Glomerular endothelial cell (primary cell): ENCODE measurements around the gene SUPT7L. TPM values are rescaled to one million over a fixed set of nuclear protein-coding genes. Genes with fewer than 3 reads are reported as not detected.

ENCODE experiments used
- DNase-seq: peaks from one replicate; pipeline ENCODE4 v3.0.0-alpha.2; 2011; ENCODE audit warnings: low read depth, low spot score; ENCODE audit errors: extremely low read depth
- total RNA-seq: library from RNA; depleted of rRNA; stranded (reverse); fragments of >200 nt; gene quantifications from 2 replicates; pipeline ENCODE4 v1.2.3, GENCODE V29; 2015

Gene SUPT7L, protein sequence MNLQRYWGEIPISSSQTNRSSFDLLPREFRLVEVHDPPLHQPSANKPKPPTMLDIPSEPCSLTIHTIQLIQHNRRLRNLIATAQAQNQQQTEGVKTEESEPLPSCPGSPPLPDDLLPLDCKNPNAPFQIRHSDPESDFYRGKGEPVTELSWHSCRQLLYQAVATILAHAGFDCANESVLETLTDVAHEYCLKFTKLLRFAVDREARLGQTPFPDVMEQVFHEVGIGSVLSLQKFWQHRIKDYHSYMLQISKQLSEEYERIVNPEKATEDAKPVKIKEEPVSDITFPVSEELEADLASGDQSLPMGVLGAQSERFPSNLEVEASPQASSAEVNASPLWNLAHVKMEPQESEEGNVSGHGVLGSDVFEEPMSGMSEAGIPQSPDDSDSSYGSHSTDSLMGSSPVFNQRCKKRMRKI
- 13.9 and 20.7 TPM in 2 replicates for total RNA-seq

GRCh38 chr2:27663285-27664153 is at the start of gene SUPT7L, which contains the start of gene SLC4A1AP:
TSS of gene SUPT7L (minus strand) at chr2:27663614. CDS start at chr2:27662192, 1,422 bp downstream.
TSS of gene SLC4A1AP (plus strand) at chr2:27663889. CDS start at chr2:27663915, 26 bp downstream.
- DNase-seq = peak; percentile 80

DNA sequence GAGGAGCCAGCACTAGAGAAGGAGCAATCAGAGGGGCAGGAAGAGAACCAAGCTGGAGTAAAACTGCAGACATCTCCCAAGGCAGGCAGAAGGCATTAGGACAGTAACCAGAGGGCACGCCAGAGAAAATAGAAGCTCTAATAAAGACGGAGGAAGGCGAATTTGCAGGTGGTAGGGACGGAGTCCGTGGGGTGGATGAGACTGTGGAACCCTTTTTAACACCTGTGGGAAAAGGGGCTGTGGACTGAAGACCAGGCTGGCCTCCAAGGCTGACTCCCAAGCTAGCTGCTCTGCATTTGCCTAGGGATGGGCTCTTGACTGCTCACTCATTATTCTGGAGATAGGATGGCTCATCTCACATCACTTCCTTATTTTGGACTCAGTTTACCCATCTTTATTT is 49.8 kb upstream of the SUPT7L start:
- no peak for DNase-seq

- no peak for DNase-seq
Observed at GRCh38 chr2:27712522-27712921, 49.1 kb upstream of the SUPT7L start.

DNA sequence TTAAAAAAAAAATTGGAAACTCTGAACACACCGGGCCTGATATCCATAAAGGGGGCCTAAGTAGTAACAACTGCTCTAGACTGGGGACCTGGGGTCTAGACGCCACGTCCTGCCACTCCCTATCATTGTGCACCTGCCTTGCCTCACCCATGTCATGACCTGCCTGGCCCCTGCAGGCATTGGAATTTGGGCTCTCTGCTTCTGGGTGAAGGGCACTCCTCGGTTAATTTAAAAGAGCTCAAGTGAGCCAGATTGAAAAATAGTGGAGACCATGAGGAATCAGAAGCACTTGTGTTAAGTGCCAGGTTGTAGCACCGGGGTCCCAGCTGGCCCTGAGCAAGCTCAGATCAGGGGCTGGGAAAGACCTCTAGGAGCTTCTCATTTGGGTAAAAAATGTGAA is 48.4 kb upstream of the SUPT7L start:
- no peak for DNase-seq

GRCh38 chr2:27710640-27711430 is 47.4 kb upstream of the SUPT7L start:
- no peak for DNase-seq

DNA sequence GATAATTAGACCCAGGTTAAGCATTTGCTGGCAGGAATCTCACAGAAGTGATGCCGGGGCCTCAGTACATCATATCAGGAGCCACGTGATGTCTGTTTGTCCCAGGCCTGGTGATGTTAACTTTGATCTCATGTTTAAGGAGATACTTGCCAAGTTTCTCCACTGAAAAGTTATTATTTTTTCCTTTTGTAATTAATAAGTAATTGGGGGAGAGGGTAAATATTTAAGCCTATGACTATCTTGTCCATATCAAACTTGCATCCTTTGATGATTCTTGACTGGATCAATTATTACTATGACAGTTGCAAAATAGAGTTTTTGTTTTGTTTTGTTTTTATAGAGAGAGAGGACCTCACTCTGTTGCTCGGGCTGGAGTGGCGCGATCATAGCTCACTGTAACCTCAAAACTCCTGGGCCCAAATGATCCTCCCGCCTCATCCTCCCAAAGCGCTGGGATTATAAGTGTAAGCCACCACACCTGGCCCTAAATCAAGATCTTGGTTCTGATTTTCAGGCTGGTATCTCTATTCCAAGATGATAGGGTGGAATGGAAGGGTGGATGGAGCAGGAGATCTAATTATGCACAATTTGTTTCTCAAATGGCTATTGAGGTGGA is 46.7 kb upstream of the SUPT7L start:
- DNase-seq = no peak

GRCh38 chr2:27709326-27709725 is 45.9 kb upstream of the SUPT7L start:
- DNase-seq = no peak

DNA sequence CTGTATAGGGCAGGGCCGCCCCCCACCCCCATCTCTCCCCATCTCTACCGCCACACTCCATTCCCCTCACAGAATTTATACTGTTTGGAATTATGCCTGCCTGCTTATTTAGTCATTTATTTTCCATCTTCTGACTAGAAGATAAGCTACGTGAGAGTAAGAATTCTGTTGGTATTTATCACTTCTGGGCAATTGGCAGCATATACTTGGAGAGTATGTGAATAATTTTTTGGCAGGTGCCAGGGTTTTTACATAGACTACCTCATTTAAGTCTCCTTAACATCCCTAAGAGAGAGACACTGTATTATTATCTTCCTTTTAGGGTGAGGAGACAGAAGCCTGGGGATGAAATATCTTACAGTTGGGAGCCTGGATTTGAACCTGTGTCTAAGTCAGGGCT is 45.3 kb upstream of the SUPT7L start:
- DNase-seq = no peak

- DNase-seq = no peak
Observed at GRCh38 chr2:27708257-27708654, 44.8 kb upstream of the SUPT7L start.

- DNase-seq = no peak
Observed at GRCh38 chr2:27707462-27708256, 44.2 kb upstream of the SUPT7L start.

DNA sequence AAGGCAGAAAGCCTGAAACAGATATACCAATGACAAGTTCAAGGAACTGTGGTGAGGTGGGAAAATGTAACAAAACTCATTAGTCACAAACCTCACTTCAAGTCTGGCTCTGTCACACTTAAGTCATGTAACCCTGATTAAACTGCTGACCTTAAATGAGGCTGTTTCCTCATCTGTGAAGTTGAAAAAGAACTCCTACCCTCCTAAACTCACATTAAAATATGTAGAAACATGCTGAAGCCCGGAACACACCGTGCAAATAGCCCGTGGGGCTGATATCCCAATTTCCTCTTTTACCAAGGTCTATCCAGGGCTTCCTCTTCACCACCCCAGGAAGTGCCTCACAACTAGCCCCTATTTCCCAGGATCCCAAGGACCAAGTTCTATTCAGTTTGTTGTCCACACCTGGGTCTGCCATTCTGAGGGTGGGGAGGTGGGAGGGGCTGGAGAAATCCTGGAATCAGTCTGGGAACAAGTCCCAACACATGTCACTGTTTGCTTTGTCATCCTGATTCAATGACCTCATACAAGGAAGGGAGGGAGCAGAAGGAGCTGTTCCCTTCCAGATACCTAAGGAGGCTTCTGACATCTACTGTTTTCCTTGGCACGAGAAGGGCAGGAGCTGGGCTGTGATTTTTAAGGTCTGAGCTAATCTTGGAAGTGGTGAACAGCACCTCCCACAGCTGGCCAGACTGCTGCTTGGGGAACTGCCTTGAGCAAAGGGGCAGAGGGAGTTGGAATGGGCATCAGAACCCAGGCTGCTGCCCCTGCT is 42.6 kb upstream of the SUPT7L start:
- DNase-seq = no peak

DNA sequence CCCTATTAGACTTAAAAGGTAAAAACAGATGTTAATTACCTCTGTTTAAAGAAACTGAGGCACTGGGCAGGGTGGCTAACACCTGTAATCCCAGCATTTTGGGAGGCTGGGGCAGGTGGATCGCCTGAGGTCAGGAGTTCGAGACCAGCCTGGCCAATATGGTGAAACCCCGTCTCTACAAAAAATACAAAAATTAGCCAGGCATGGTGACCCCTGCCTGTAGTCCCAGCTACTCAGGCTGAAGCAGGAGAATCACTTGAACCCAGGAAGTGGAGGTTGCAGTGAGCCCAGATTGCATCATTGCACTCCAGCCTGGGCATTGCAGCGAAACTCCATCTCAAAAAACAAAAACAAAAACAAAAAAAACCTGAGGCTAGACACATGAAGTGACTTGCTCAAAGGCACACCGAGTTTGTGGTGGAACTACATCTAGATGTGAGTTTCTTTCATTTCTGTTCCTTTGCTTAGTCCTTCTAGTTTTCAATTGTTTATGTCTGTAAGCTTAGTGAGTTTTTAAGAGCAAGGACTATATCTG is 41.0 kb upstream of the SUPT7L start:
- DNase-seq = no peak

DNA sequence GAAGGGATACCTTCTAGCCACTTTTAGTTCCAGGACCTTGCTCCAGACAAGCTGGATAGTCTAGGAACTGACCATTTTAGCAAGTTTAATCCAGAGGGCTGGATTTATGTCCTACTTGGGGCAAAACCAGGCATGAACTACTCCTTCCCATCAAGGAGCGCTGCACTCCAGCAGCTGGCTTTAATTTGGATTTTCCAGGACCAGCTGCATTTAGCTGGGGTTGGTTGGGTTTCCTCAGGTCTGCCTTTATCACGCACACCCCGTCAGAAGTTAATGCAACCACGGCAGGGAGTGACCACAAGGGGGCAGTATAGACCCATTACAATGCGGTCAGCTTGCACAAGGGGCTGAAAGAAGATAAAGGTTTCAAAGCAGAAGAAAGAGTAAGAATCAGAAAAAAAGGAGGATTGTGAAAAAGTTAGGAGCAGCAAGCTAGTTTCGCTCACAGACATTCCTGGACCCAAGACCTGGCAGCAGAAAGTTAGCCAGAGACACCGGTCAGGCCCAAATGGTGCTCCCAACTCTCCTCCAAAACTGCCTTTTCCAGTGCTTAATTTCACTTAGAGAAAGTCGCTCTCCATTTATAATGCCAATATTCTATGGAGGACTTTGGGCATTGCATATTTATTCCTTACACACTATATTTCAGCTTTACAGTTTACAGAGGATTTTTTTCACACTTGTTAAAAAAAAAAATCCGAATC is 40.4 kb upstream of the SUPT7L start:
- no peak for DNase-seq

DNA sequence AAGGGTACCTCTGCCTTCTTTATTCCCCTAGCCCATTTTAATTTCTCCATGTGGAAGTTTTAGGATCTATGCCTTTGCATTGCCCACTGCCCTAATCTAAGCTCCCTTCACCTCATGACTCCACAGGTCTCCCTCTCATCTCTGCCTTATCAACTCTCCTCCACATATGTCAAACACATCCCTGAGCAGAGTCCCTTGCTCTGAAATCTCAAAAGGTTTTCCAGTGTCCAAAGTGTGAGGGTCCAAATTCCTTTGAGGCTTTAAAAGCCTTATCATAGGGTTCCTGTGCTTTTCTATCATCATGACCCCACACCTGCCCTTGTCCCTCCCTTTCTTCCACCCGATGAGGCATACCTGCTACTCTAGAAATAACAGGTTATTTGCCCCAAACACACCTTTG is 38.9 kb upstream of the SUPT7L start:
- DNase-seq = no peak

DNA sequence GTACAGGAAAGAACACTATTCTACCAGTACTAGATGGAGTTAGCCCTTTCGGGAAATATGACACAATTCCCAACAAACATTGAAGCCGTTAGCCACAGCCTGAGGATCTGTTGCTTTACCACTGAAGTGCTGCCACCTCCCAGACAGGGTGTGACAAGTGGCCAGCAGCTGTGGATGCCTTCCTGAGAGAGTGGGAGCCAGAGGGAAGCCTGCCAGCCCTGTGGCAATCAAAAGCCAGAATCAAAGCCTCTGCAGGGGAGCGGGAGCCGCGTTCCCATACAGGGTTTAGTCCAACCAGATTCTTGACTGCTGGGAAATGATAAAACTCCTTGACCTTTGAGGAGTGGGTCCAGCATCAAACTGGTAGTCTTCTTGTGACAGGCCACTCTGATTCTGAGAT is 38.3 kb upstream of the SUPT7L start:
- no peak for DNase-seq

DNA sequence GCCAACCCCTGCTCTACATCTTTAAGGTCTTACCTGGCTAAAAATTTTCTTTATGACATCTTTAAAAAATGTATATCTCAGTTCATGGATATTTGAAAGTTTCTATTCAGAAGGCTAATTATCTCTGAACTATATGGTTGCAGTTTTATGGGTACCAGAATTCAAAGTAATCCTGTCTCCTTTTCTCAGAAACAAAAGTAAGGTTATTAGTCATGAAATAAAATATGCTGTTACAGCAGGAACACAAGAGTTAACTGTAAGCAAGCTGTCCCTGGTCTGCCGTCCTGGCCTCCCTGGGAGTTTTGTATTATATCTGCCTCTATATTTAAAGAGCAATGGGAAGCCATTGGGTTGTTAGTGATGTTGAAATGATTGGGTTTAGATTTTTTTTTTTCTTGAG is 34.2 kb upstream of the SUPT7L start:
- no peak for DNase-seq

- DNase-seq = no peak
Observed at GRCh38 chr2:27690052-27690451, 26.6 kb upstream of the SUPT7L start.

- DNase-seq = no peak
Observed at GRCh38 chr2:27689424-27689823, 26.0 kb upstream of the SUPT7L start.
